H9 (cell line): ENCODE results near the gene LZTR1. TPM values are rescaled to one million over a fixed set of nuclear protein-coding genes. Genes with fewer than 3 reads are reported as not detected.

Experiments
- DNase-seq: peaks from one replicate; pipeline ENCODE4 v3.0.0-alpha.2; 2017
- H2AFZ ChIP-seq: one replicate; pipeline ENCODE4 v1.6.1; 2013; ENCODE audit warnings: mild to moderate bottlenecking, low read length, control low read depth, moderate library complexity
- H2AK5ac ChIP-seq: 2 replicates; pipeline ENCODE4 v1.6.1; 2013; ENCODE audit warnings: low read length, control low read depth, mixed read lengths; ENCODE audit not compliant: insufficient read length
- H2BK120ac ChIP-seq: one replicate; pipeline ENCODE4 v1.6.1; 2013; ENCODE audit warnings: low read depth, mild to moderate bottlenecking, low read length, control low read depth, inconsistent platforms; ENCODE audit not compliant: poor library complexity, severe bottlenecking
- H2BK12ac ChIP-seq: 2 replicates; pipeline ENCODE4 v1.6.1; 2013; ENCODE audit warnings: low read length, control low read depth, mixed read lengths, low read depth; ENCODE audit not compliant: insufficient read length
- H2BK15ac ChIP-seq: 2 replicates; pipeline ENCODE4 v1.6.1; 2013; ENCODE audit warnings: low read depth, low read length, control low read depth
- H2BK20ac ChIP-seq: one replicate; pipeline ENCODE4 v1.6.1; 2013; ENCODE audit warnings: low read depth, mild to moderate bottlenecking, low read length, control low read depth, inconsistent platforms; ENCODE audit not compliant: poor library complexity, severe bottlenecking
- H2BK5ac ChIP-seq: 2 replicates; pipeline ENCODE4 v1.6.1; 2013; ENCODE audit warnings: low read length, control low read depth, mixed read lengths; ENCODE audit not compliant: insufficient read length
- H3K14ac ChIP-seq: 2 replicates; pipeline ENCODE4 v1.6.1; 2013; ENCODE audit warnings: low read length, control low read depth; ENCODE audit not compliant: insufficient read depth
- H3K18ac ChIP-seq: 2 replicates; pipeline ENCODE4 v1.6.1; 2013; ENCODE audit warnings: low read depth, mild to moderate bottlenecking, mixed read lengths, low read length, control low read depth; ENCODE audit not compliant: insufficient read length
- H3K23ac ChIP-seq: 2 replicates; pipeline ENCODE4 v1.6.1; 2013; ENCODE audit warnings: low read length, control low read depth, mixed read lengths, low read depth; ENCODE audit not compliant: insufficient read length
- H3K23me2 ChIP-seq: 2 replicates; pipeline ENCODE4 v1.6.1; 2013; ENCODE audit warnings: low read depth, mild to moderate bottlenecking, mixed read lengths, low read length, control low read depth; ENCODE audit not compliant: insufficient read length, poor library complexity, severe bottlenecking
- H3K27ac ChIP-seq: 2 replicates; pipeline ENCODE4 v1.5.1; 2013; ENCODE audit warnings: low read length, control low read depth, mixed read lengths, low read depth; ENCODE audit not compliant: insufficient read length
- H3K27me3 ChIP-seq: 2 replicates; pipeline ENCODE4 v1.6.1; 2013; ENCODE audit warnings: low read length, control low read depth, inconsistent platforms; ENCODE audit not compliant: insufficient read depth
- H3K4ac ChIP-seq: 2 replicates; pipeline ENCODE4 v1.6.1; 2013; ENCODE audit warnings: low read depth, mild to moderate bottlenecking, control low read depth, inconsistent platforms, low read length, moderate library complexity
- H3K4me1 ChIP-seq: 2 replicates; pipeline ENCODE4 v1.6.1; 2013; ENCODE audit warnings: low read length, control low read depth, inconsistent platforms; ENCODE audit not compliant: insufficient read depth
- H3K4me2 ChIP-seq: 2 replicates; pipeline ENCODE4 v1.6.1; 2013; ENCODE audit warnings: low read length, control low read depth, mixed read lengths; ENCODE audit not compliant: insufficient read length, insufficient read depth
- H3K56ac ChIP-seq: 2 replicates; pipeline ENCODE4 v1.6.1; 2013; ENCODE audit warnings: low read depth, mild to moderate bottlenecking, mixed read lengths, low read length, control low read depth; ENCODE audit not compliant: insufficient read length
- H3K79me1 ChIP-seq: 2 replicates; pipeline ENCODE4 v1.6.1; 2013; ENCODE audit warnings: low read depth, mild to moderate bottlenecking, moderate library complexity, low read length, control low read depth, inconsistent platforms; ENCODE audit not compliant: insufficient read depth, poor library complexity, severe bottlenecking
- H3K79me2 ChIP-seq: 2 replicates; pipeline ENCODE4 v1.6.1; 2013; ENCODE audit warnings: low read length, control low read depth, inconsistent platforms; ENCODE audit not compliant: insufficient read depth
- H3K9ac ChIP-seq: 2 replicates; pipeline ENCODE4 v1.6.1; 2013; ENCODE audit warnings: low read length, control low read depth, mixed read lengths; ENCODE audit not compliant: insufficient read length; ENCODE audit errors: extremely low read depth
- H3K9me3 ChIP-seq: one replicate; pipeline ENCODE4 v1.6.1; 2013; ENCODE audit warnings: low read depth, low read length, inconsistent platforms; ENCODE audit not compliant: control insufficient read depth
- H3T11ph ChIP-seq: one replicate; pipeline ENCODE4 v1.6.1; 2013; ENCODE audit warnings: mild to moderate bottlenecking, low read length, control low read depth, inconsistent platforms
- H4K20me1 ChIP-seq: one replicate; pipeline ENCODE4 v1.6.1; 2013; ENCODE audit not compliant: control insufficient read depth, insufficient read length, insufficient read depth
- H4K5ac ChIP-seq: 2 replicates; pipeline ENCODE4 v1.6.1; 2013; ENCODE audit warnings: low read depth, mild to moderate bottlenecking, mixed read lengths, low read length, control low read depth; ENCODE audit not compliant: insufficient read length
- H4K8ac ChIP-seq: replicated peaks from 2 replicates; pipeline ENCODE4 v1.6.1; 2013; ENCODE audit warnings: low read length, control low read depth, mixed read lengths, low read depth; ENCODE audit not compliant: insufficient read length
- H4K91ac ChIP-seq: 2 replicates; pipeline ENCODE4 v1.6.1; 2013; ENCODE audit warnings: low read depth, mild to moderate bottlenecking, moderate library complexity, mixed read lengths, low read length, control low read depth; ENCODE audit not compliant: insufficient read length
- H3K27ac Mint-ChIP-seq, 3 experiments: 2 replicates in 2 of 3; 3 replicates in 1 of 3; pipeline ENCODE4 v1.8.0; 2020 to 2021; ENCODE audit warnings: mixed read lengths in 3 of 3, mild to moderate bottlenecking in 1 of 3, moderate library complexity in 1 of 3
- H3K27me3 Mint-ChIP-seq: 2 replicates; pipeline ENCODE4 v1.8.0; 2021; ENCODE audit warnings: low read depth, mild to moderate bottlenecking, moderate library complexity, mixed read lengths
- H3K36me3 Mint-ChIP-seq, 3 experiments: 2 replicates in 2 of 3; 3 replicates in 1 of 3; pipeline ENCODE4 v1.8.0; 2020 to 2021; ENCODE audit warnings: low read depth in 3 of 3, mixed read lengths in 3 of 3; ENCODE audit not compliant: insufficient read depth in 1 of 3
- H3K4me1 Mint-ChIP-seq, 2 experiments: 2 replicates each; pipeline ENCODE4 v1.8.0; 2020; ENCODE audit warnings: mixed read lengths in 2 of 2
- H3K4me3 Mint-ChIP-seq, 2 experiments: 2 replicates in 1 of 2; 3 replicates in 1 of 2; pipeline ENCODE4 v1.8.0; 2020 to 2021; ENCODE audit warnings: mild to moderate bottlenecking in 2 of 2, mixed read lengths in 2 of 2, moderate library complexity in 1 of 2
- H3K9me3 Mint-ChIP-seq, 2 experiments: 2 replicates in 1 of 2; 3 replicates in 1 of 2; pipeline ENCODE4 v1.8.0; 2020; ENCODE audit warnings: mild to moderate bottlenecking in 2 of 2, mixed read lengths in 2 of 2, moderate library complexity in 1 of 2
- WGBS: extraction: QIAGEN DNeasy Blood & Tissue Kit; methylation state at CpG from one replicate; pipeline ENCODE4 v1.1.7; 2013; ENCODE audit warnings: missing lambda C conversion rate, low lambda C conversion rate, mixed read lengths; ENCODE audit not compliant: insufficient read length; ENCODE audit errors: extremely low coverage; 5-methylcytosine and 5-hydroxymethylcytosine counted together
- total RNA-seq: library from RNA; stranded (reverse); gene quantifications from 2 replicates; pipeline ENCODE4 v1.2.1, GENCODE V29; 2021
- TF ChIP-seq, protein P1 (sequence below): fragments of 200-600 bp; sonication (generic); conservative IDR thresholded peaks from 3 replicates; pipeline ENCODE4 v1.8.0; 2021; ENCODE audit warnings: antibody characterized with exemption, mild to moderate bottlenecking

Gene LZTR1
- total RNA-seq, 1 experiment from 2014 or later: 47.0 TPM

DNA sequence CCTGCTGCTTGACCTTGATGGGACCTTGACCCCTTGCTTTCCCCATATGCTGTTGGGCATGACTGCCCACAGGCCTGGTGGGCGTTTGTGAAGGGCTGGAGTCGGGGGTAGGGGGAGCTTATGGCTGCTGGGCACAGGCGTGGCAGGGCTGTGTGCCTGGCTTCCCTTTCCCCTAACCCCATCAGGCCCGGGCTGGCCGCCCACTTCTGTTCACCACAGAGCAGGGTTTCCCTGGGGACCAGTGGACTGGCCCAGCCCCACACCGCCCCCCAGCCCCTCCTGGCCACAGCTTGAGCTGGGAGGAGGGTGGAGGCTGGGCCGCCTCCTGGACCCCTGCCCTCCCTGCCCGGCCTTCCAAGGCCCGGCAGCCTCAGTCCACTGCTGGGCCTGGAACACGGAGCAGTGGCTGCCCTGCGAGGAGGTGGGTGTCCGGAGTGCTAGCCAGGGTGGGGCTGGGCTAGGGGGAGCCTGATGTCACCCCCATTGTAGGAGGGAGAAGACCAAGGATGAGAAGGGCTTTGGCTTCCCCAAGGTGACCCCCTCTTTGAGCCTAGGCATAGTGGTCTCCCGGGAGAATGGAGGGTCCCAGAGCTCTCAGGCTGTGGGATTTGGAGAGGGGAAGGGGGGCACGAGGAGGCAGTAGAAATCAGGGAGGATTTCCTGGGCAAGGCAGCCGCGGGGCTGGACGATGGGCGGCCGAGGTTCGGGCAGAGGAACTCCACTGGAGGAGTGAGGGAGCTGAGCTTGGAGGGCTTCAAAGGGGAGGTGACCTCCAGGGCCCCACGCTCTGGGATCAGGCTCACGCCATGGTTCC is 15.0 kb upstream of the LZTR1 start, which contains the start of gene AIFM3:
Gene AIFM3, plus strand, starts transcription at position 373 of the 814 bp plus-strand sequence. CDS start 690 bp downstream, outside the sequence.
- H3K9ac ChIP-seq: no peak within 1 kb of the TSS
- H2AFZ ChIP-seq: no peak within 1 kb of the TSS
- H3K23me2 ChIP-seq: no peaks in the 10 kb centered on the region
- H3K79me2 ChIP-seq: no peaks in the 10 kb centered on the region
- Mint-ChIP-seq H3K4me1 (peaks cover 23 to 36% of the 10 kb centered on the region in 2 experiments), H3K36me3 (no peaks in the 10 kb centered on the region; a peak in 1 of 7 replicates), H3K27ac (no peak within 1 kb of the TSS), H3K9me3 (no peaks in the 10 kb centered on the region; a peak in 1 of 5 replicates), H3K4me3 (peak within 1 kb of the TSS in 1 of 2 experiments; percentile 56; a peak in 3 of 5 replicates), H3K27me3 (peaks cover 93% of the 10 kb centered on the region)
- H2BK15ac ChIP-seq: no peak within 1 kb of the TSS
- H3K79me1 ChIP-seq: no peaks in the 10 kb centered on the region
- no peak within 1 kb of the TSS for H2BK20ac ChIP-seq
- no peaks in the 10 kb centered on the region for H3K9me3 ChIP-seq
- no CpG with 5 or more reads among the region's 22 CpGs for WGBS
- H2AK5ac ChIP-seq: no peak within 1 kb of the TSS
- no peak within 1 kb of the TSS for H3K56ac ChIP-seq
- no peak within 1 kb of the TSS for H2BK120ac ChIP-seq
- H4K20me1 ChIP-seq: no peaks in the 10 kb centered on the region
- H3K4me2 ChIP-seq: no peak within 1 kb of the TSS
- TF ChIP-seq, protein P1, sequence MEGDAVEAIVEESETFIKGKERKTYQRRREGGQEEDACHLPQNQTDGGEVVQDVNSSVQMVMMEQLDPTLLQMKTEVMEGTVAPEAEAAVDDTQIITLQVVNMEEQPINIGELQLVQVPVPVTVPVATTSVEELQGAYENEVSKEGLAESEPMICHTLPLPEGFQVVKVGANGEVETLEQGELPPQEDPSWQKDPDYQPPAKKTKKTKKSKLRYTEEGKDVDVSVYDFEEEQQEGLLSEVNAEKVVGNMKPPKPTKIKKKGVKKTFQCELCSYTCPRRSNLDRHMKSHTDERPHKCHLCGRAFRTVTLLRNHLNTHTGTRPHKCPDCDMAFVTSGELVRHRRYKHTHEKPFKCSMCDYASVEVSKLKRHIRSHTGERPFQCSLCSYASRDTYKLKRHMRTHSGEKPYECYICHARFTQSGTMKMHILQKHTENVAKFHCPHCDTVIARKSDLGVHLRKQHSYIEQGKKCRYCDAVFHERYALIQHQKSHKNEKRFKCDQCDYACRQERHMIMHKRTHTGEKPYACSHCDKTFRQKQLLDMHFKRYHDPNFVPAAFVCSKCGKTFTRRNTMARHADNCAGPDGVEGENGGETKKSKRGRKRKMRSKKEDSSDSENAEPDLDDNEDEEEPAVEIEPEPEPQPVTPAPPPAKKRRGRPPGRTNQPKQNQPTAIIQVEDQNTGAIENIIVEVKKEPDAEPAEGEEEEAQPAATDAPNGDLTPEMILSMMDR: no peak
- H2BK12ac ChIP-seq: no peak within 1 kb of the TSS
- H3K18ac ChIP-seq: no peak within 1 kb of the TSS
- H3K4me1 ChIP-seq: no peaks in the 10 kb centered on the region; the same call in 1 of the 2 replicates
- no peak within 1 kb of the TSS for H4K8ac ChIP-seq
- H3K27ac ChIP-seq: no peak within 1 kb of the TSS
- no peak within 1 kb of the TSS for H3K14ac ChIP-seq
- H4K5ac ChIP-seq: no peak within 1 kb of the TSS
- no peak for DNase-seq
- no peak within 1 kb of the TSS for H2BK5ac ChIP-seq
- peaks cover 31% of the 10 kb centered on the region; the same call in 1 of the 2 replicates for H3K27me3 ChIP-seq
- no peak within 1 kb of the TSS for H3T11ph ChIP-seq
- H3K4ac ChIP-seq: no peak within 1 kb of the TSS
- H3K23ac ChIP-seq: no peak within 1 kb of the TSS
- H4K91ac ChIP-seq: no peak within 1 kb of the TSS
